ENCODE results near the gene MTM1.
A peak's percentile ranks its signal among the peaks of the same experiment; 100 is the strongest.

The MTM1 gene

DNA sequence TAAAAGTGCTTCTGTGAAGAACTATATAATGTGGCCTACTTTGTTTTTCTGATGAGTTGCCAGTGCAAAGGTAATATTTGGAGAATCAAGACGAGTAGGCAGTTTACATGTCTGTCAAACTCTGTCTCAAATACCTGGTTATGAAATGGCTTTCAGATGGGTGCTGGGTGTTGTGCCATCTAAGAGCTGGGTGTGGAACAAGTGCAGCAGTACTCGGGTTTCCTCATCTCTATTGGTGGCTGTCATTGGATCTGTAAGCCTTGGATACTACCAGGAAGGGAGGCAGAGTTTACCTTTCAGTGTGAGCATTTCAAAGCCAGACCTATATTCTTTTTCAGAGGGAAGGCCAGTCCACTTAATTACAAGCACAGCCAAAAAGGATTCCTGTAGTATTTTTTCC lies 37.2 kb downstream of the MTM1 start:
- DNase-seq (ENCODE audit: low spot score): no peak

GRCh38 chrX:150607201-150607600 lies 38.8 kb downstream of the MTM1 start:
- no peak for DNase-seq (ENCODE audit: low spot score)

DNA sequence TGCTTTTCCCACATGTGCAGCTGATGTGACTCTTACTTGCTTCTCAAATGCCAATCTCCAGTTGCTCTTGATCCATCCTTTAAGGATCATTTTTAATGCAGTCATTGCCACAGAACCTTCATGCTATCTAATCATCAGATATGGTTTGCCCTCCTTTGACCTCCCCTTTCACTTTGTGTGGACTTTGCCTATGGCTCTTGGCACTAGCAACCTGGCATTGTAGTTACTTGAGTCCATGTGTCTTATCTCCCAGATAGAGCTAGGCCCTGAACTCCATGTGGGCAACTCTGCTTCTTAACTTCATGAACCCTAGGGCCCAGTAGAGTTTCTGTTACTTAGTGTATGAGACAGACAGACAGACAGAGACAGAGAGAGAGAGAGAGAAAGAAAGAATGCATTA lies 41.6 kb downstream of the MTM1 start:
- no peak for DNase-seq (ENCODE audit: low spot score)

DNA sequence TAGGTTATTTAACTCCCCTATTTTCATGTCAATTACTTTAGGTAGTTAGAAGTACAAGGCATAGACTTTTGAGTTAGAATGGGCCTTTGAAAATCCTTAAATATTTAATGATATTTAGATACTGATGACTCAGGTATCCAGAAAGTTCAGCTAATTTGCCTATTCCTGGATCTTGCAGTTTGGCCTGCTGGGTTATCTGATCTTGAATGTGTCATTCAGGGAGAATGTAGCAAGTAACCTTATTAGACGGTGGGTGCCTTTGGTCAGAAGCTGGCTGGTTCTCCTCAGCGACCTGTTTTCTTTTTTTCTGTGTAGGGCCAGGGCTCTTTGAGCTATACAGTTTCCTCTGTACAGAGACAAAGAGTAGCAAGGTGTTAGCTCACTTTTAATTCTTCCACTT lies 42.0 kb downstream of the MTM1 start:
- no peak for DNase-seq (ENCODE audit: low spot score)

- no peak for DNase-seq (ENCODE audit: low spot score)
Observed at GRCh38 chrX:150615356-150615755, 46.9 kb downstream of the MTM1 start.

GRCh38 chrX:150616179-150616862 lies 47.9 kb downstream of the MTM1 start:
- DNase-seq (ENCODE audit: low spot score): no peak

- DNase-seq (ENCODE audit: low spot score): no peak
Observed at GRCh38 chrX:150616863-150617198, 48.4 kb downstream of the MTM1 start.

- DNase-seq (ENCODE audit: low spot score): no peak
Observed at GRCh38 chrX:150621652-150622051, 53.2 kb downstream of the MTM1 start.

DNA sequence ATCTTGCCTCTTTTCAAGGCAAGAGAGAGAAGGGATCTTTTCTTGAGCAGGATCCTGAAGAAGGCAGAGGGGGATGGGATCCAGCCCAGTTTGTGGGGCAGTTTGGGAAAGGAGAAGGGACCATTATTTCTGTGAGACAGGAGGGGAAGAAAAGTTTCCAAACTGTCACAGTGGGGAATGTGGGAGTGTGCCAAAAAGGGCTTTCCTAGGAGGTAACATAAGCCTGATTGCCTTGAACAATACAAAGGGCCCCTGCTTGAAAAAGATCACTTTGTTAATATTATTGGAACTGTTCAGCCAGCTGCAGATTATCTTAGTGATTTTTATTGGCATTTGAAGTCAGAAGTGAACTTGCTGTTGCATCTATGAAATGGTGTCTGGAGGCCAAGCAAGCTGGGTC lies 55.2 kb downstream of the MTM1 start:
- no peak for DNase-seq (ENCODE audit: low spot score)

DNA sequence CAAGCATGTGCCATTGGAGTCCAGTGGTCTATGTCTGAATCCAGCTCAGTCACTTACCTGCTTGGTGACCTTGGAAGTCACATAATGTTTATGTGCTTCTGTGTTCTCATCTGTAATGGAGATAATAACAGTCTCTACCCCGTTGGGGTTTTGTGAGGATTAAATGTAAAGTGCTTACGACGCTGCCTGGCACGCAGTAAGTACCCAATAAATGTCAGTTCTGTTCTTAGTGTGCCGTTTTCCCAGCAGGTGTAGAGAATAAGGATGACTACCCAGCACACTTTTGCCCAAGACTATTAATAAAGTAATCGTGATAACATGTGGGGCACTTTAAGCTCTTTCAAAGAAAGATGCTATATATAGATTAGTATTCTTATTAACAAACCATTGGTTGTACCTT lies 56.7 kb downstream of the MTM1 start:
- DNase-seq (ENCODE audit: low spot score): no peak

DNA sequence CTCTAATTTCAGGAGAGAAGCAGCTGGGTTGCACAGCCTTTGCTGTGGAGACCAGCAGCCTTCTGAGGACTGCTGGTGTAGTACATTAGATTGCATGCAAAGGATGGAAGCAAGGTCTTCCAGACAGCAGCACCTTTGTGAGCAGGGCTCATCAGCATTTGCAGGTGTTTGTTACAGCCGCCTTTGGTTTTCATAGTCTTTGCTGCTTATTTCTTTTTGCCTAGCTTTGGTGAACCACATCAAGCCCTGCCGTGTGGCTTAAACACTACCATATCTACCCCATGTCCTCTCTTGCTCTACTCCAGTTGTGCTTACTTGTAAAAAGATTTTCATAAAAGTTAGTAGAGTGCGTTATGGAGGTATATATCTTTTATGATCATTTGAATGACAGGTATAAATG lies 57.5 kb downstream of the MTM1 start:
- no peak for DNase-seq (ENCODE audit: low spot score)

DNA sequence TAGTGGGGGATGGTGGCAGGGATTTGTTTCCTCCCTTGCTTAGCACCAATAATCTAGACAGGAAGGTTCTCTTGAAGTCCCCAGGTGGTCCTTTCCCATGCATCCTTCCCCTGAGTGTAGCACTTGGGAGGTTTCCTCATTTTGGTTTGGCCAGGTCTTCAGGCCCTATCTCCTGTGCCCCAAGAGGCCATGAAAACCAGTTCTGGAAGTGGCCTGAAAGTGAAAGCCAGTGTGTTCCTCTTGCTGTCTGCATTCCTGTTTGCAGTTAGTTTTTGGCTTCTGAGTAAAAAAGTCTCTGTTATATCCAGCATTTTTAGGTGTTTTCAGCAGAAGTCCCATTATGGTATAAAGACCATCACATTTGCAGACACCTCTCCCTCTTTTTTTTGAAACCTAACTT lies 59.5 kb downstream of the MTM1 start:
- no peak for DNase-seq (ENCODE audit: low spot score)

GRCh38 chrX:150635952-150636351 lies 67.5 kb downstream of the MTM1 start:
- peak; percentile 48 for DNase-seq (ENCODE audit: low spot score)

DNA sequence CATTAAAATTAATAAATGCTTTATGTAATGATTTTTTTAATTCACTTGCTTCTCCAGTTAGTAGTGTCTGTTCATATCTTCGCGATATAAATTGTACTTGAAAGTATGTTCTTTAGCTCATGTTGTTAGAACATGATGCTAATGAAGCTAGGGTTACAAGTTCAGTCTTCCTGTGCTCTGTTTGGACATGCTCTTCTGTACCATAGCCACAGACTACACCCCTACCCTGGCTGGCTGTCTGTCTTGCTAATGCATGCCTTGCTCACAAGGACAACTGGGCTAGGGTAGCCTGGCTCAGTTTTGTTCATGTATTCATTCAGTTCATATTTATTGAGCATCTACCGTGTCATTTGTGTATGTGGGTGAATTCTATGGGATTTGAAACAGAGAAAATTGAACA lies 74.0 kb downstream of the MTM1 start:
- DNase-seq (ENCODE audit: low spot score): no peak

DNA sequence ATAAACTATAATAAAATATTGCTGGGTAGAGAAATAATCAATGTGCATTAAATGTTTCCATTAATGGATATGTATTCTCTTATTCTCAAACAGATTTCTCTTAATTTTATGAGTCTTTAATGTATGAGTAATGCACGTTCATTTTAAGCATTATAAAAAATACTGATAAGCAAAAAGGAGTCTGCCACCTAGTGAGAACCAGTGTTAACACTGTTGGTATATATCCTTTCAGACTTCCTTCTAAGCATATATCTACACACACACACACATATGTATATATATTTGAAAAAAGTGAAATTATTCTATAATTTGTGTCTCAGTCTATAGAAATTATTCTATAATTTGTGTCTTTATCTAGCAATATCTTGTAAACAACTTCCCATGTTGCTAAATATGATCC lies 74.8 kb downstream of the MTM1 start:
- DNase-seq (ENCODE audit: low spot score): no peak

DNA sequence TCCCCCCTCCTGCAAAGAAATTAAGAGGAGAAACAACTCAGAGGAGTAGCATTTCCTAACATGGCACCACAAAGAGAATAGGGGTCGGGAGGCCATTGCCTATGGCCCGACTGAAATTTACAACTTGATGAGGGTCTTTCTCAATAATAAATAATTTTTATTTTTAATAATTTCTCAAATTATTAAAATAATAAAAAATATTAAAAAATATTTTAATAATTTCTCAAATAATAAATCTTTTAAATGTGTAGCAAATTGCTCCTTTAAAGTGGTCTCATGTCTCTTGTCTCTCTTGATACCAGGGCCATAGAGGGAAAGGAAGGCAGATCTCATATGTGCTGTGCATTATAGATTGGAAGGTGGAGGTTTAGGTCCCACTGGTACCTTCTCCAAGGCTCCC lies 75.5 kb downstream of the MTM1 start:
- no peak for DNase-seq (ENCODE audit: low spot score)

GRCh38 chrX:150644422-150644821 lies 76.0 kb downstream of the MTM1 start:
- DNase-seq (ENCODE audit: low spot score): no peak

GRCh38 chrX:150647331-150647730 lies 78.9 kb downstream of the MTM1 start:
- no peak for DNase-seq (ENCODE audit: low spot score)

- DNase-seq (ENCODE audit: low spot score): no peak
Observed at GRCh38 chrX:150648296-150648940, 80.0 kb downstream of the MTM1 start.

DNA sequence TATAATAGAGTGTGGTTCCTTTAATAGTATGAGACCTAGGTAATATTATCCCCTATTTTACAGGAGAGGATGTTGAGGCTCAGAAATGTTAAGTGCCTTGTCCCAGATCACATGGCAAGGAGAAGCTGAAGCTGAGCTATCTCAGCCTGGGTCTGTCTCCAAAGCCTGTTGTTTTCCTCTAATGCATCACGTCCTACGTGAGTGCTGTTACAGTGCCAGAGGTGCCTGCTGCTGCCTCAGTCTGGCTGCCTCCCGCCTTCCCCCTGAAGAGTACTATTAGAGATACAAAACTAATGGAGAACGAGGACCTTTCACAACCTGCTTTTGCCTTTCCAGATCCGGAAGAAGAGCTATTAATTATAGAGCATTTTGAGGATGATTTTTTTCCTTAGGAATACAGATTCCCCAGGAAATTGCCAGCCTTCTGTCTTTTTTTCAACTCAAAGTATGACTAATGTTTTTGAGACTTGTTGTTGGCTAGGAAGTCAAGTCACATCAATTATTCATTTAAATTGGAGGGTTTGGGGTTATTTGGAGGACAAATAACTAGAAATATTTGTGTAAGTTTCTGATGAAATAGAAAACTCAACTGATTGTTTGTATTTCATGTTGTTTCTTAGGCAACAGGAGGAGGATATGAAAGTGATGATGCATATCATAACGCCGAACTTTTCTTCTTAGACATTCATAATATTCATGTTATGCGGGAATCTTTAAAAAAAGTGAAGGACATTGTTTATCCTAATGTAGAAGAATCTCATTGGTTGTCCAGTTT lies 80.9 kb downstream of the MTM1 start:
- DNase-seq (ENCODE audit: low spot score): peak; percentile 4

DNA sequence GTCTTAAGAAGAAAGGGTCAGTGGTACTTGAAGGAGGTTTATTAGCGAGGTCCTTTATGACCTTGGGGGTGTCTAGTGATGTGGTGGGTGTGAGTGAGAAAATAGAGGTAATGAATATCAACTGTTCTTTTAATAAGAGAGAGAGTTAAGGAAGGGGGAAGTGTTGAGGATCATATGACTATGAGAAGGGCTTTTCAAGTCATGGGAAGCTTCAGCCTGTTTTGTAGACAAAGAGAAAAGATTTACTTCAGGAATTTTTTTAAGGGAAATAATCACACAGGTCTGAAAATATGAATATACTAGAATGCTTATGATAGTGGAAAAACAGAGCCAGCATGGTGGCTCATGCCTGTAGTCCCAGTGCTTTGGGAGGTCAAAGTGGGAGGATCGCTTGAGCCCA lies 83.5 kb downstream of the MTM1 start:
- no peak for DNase-seq (ENCODE audit: low spot score)

- no peak for DNase-seq (ENCODE audit: low spot score)
Observed at GRCh38 chrX:150655788-150656187, 87.4 kb downstream of the MTM1 start.

DNA sequence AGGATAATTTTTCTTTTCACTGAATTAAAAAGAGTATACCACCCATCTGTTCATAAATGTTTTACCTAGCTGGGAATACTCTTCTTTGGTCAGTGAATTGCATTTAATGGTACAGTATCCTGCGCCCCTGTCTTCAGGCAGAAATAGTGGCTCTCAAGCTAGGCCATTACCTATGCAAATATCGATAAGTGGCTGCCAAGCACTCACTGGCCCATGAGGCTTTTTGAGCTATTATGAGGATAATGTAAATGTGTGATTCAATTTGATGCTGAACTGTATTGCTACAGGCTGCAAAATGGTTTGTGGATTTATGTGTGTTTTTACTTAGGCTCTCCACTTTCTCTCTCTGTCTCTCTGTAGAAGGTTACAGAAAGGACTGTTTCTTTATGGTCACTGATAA lies 94.7 kb downstream of the MTM1 start:
- DNase-seq (ENCODE audit: low spot score): no peak

GRCh38 chrX:150664290-150664689 lies 95.9 kb downstream of the MTM1 start:
- no peak for DNase-seq (ENCODE audit: low spot score)

Measured in CD4-positive, alpha-beta T cell treated with Interleukin-2 at 100 ng/mL for 4 hours (primary cell).